ENCODE data around the gene LANCL3.

The LANCL3 gene

DNA sequence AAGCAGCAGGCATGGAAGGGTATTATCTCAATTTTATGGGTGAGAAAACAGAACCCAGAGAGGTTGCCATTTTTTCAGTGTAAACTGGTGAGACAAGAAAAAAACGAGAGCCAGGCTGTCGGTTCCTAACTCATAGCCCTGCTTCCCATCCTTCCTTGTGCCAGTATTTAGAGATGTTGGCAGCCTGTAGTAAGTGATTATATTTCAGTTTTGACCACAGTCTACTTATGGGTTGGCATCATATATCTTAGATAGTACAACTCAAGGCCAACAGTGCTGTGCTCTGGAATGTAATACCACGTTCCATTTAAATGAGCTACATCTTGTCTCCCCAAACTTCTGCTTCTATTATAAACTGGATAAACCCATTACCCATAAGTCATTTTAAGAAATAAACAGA lies 154.9 kb downstream of the LANCL3 start:
- TF ChIP-seq POLR2AphosphoS5 (IDR thresholded peaks at IDR 0.05; ENCODE audit: low read depth, low read length) = no peak
